Endothelial cell of umbilical vein (primary cell): ENCODE results near the gene SPECC1L. TPM values are rescaled to one million over a fixed set of nuclear protein-coding genes. Genes with fewer than 3 reads are reported as not detected.

ENCODE experiments used
- BruUV-seq: library from RNA; stranded (reverse); fragments of 400-500 nt; replicated peaks from 2 replicates; lab custom pipeline; 2021; lab: Mats Ljungman, UMichigan
- CTCF ChIA-PET: fragments of 300-600, 350-600 bp; sonication (Branson Sonifier 250); formaldehyde crosslinking; loops from one replicate; lab custom pipeline; 2021; ENCODE audit warnings: antibody characterized with exemption, inconsistent platforms; lab: Charles Lee
- POLR2A ChIA-PET: fragments of 300-600, 350-600 bp; sonication (Branson Sonifier 250); formaldehyde crosslinking; loops from one replicate; lab custom pipeline; 2021; ENCODE audit warnings: antibody characterized with exemption, inconsistent platforms; lab: Charles Lee
- DNase-seq: peaks from one replicate; pipeline ENCODE4 v3.0.0-alpha.2; 2011; ENCODE audit warnings: low read depth, low spot score
- FAIRE-seq: peaks from 2 replicates; lab custom pipeline; 2011; peaks lifted over from hg19 to GRCh38; lab: Jason Lieb, UNC
- H2AFZ ChIP-seq: 2 replicates; pipeline ENCODE4 v1.6.0; 2012; ENCODE audit warnings: low read depth, low read length, control low read depth, inconsistent platforms
- H3K27ac ChIP-seq: 2 replicates; pipeline ENCODE4 v1.5.1; 2011; ENCODE audit warnings: low read depth, mild to moderate bottlenecking, control low read depth, low read length, moderate library complexity; ENCODE audit not compliant: insufficient read depth
- H3K27me3 ChIP-seq, 2 experiments: 2 replicates each; pipeline versions ENCODE4 v1.6.0 to v1.6.1; 2011; ENCODE audit warnings: low read length in 2 of 2, mixed read lengths in 1 of 2; ENCODE audit not compliant: control insufficient read depth in 2 of 2, insufficient read depth in 2 of 2
- H3K36me3 ChIP-seq, 2 experiments: 2 replicates in 1 of 2; 3 replicates in 1 of 2; pipeline ENCODE4 v1.5.1; 2011; ENCODE audit warnings: low read length in 2 of 2, mild to moderate bottlenecking in 1 of 2, moderate library complexity in 1 of 2; ENCODE audit not compliant: control insufficient read depth in 2 of 2, insufficient read depth in 2 of 2; ENCODE audit errors: extremely low read depth in 1 of 2
- H3K4me1 ChIP-seq: 3 replicates; pipeline ENCODE4 v1.5.1; 2011; ENCODE audit warnings: mild to moderate bottlenecking, low read length; ENCODE audit not compliant: control insufficient read depth, insufficient read depth; ENCODE audit errors: extremely low read depth
- H3K4me2 ChIP-seq: 2 replicates; pipeline ENCODE4 v1.6.1; 2011; ENCODE audit warnings: low read length, control low read depth, mixed read lengths; ENCODE audit not compliant: insufficient read depth
- H3K4me3 ChIP-seq, 3 experiments: fragments of 200-600 bp in 1 of 3; sonication (generic), shearing (Covaris generic) in 1 of 3; replicated peaks in 1 of 3; 2 replicates each; pipeline ENCODE4 v1.5.1; 2011 to 2016; ENCODE audit warnings: control low read depth in 3 of 3, low read length in 3 of 3, mild to moderate bottlenecking in 2 of 3, inconsistent platforms in 1 of 3, low read depth in 1 of 3, moderate library complexity in 1 of 3; ENCODE audit not compliant: insufficient read depth in 1 of 3
- H3K79me2 ChIP-seq: 2 replicates; pipeline ENCODE4 v1.6.0; 2012; ENCODE audit warnings: low read length, inconsistent platforms; ENCODE audit not compliant: control insufficient read depth, insufficient read depth
- H3K9ac ChIP-seq: replicated peaks from 2 replicates; pipeline ENCODE3; 2011; ENCODE audit warnings: low read length, control low read depth; ENCODE audit not compliant: insufficient read depth; ENCODE audit errors: extremely low read depth
- H3K9me1 ChIP-seq: replicated peaks from 3 replicates; pipeline ENCODE4 v1.6.0; 2011; ENCODE audit warnings: mild to moderate bottlenecking, low read length; ENCODE audit not compliant: control insufficient read depth, insufficient read depth; ENCODE audit errors: extremely low read depth
- H3K9me3 ChIP-seq: replicated peaks from 2 replicates; pipeline ENCODE4 v1.5.1; 2012; ENCODE audit warnings: low read length, inconsistent platforms; ENCODE audit not compliant: control insufficient read depth, insufficient read depth
- H4K20me1 ChIP-seq: replicated peaks from 2 replicates; pipeline ENCODE3; 2011; ENCODE audit warnings: mild to moderate bottlenecking, low read length; ENCODE audit not compliant: control insufficient read depth, insufficient read depth; ENCODE audit errors: extremely low read depth
- EZH2 ChIP-seq: IDR thresholded peaks from 2 replicates; pipeline ENCODE4 v1.6.1; 2012; ENCODE audit warnings: borderline replicate concordance, low read depth, mild to moderate bottlenecking, moderate library complexity, low read length, inconsistent platforms; ENCODE audit not compliant: severe bottlenecking
- FOS ChIP-seq: IDR thresholded peaks from 2 replicates; pipeline ENCODE4 v1.6.1; 2011; ENCODE audit warnings: mild to moderate bottlenecking, low read length, moderate library complexity, borderline replicate concordance; ENCODE audit not compliant: insufficient read depth
- GATA2 ChIP-seq: IDR thresholded peaks from 2 replicates; pipeline ENCODE4 v1.7.0; 2011; ENCODE audit warnings: low read depth, mild to moderate bottlenecking, moderate library complexity, mixed read lengths, low read length; ENCODE audit not compliant: insufficient read length, insufficient read depth
- JUN ChIP-seq: IDR thresholded peaks from 2 replicates; pipeline ENCODE4 v1.6.1; 2011; ENCODE audit warnings: borderline replicate concordance, low read depth; ENCODE audit not compliant: insufficient read length, insufficient read depth
- MYC ChIP-seq: IDR thresholded peaks from one replicate; pipeline ENCODE4 v1.6.1; 2011; ENCODE audit warnings: mild to moderate bottlenecking, low read depth, low read length
- POLR2A ChIP-seq: IDR thresholded peaks from 2 replicates; pipeline ENCODE4 v1.6.1; 2012; ENCODE audit warnings: low read depth, mild to moderate bottlenecking, control low read depth, low read length
- POLR2AphosphoS5 ChIP-seq: IDR thresholded peaks from 2 replicates; pipeline ENCODE4 v1.6.1; 2012; ENCODE audit warnings: low read depth, mild to moderate bottlenecking, control low read depth, low read length, moderate library complexity; ENCODE audit not compliant: insufficient read depth
- dilution Hi-C: fragments of 300-500 bp; cut with MboI; formaldehyde crosslinking; loops from one replicate; pipeline ENCODE4 v1.15.0; 2019; ENCODE audit warnings: low sequenced_read_pairs; ENCODE audit not compliant: extremely low pct_ligation_motif_present
- intact Hi-C: fragments of 100-400 bp; cut with micrococcal nuclease; formaldehyde crosslinking; loops from one replicate; pipeline ENCODE4 v1.10.0; 2022
- polyA plus RNA-seq, 4 experiments: library from polyadenylated mRNA; depleted of rRNA in 3 of 4; stranded (reverse) in 3 of 4; unstranded in 1 of 4; fragments of >200 nt; gene quantifications; 2 replicates each; pipeline versions ENCODE4 v1.2.1 to v1.2.3, GENCODE V29; 2011 to 2012; ENCODE audit warnings: missing spikeins in 1 of 4
- total RNA-seq: library from RNA; stranded (reverse); gene quantifications from 2 replicates; pipeline ENCODE4 v1.2.3, GENCODE V29; 2021
- TF ChIP-seq, protein P1 (sequence below), 2 donors: IDR thresholded peaks; 1 replicate in 1 of 2; 2 replicates in 1 of 2; pipeline ENCODE4 v1.5.1; 2011; ENCODE audit warnings: low read length in 2 of 2, mild to moderate bottlenecking in 2 of 2, moderate library complexity in 2 of 2, control low read depth in 1 of 2, inconsistent platforms in 1 of 2, low read depth in 1 of 2; ENCODE audit not compliant: insufficient read depth in 1 of 2; ENCODE audit errors: extremely low read depth in 1 of 2
- TF ChIP-seq, protein P2 (sequence below): IDR thresholded peaks from 2 replicates; pipeline ENCODE4 v1.6.1; 2011; ENCODE audit not compliant: insufficient read depth, insufficient read length

SPECC1L gene
- total and polyA plus RNA-seq, 2 donors (not counting 3 experiments of a cell fraction or from before 2014, with no cell fraction given): 22.8 to 79.3 TPM

DNA sequence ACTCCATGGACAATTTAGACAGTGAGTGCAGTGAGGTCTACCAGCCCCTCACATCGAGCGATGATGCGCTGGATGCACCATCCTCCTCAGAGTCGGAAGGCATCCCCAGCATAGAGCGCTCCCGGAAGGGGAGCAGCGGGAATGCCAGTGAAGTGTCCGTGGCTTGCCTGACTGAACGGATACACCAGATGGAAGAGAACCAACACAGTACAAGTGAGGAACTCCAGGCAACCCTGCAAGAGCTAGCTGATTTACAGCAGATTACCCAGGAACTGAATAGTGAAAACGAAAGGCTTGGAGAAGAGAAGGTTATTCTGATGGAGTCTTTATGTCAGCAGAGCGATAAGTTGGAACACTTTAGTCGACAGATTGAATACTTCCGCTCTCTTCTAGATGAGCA, 51.4 kb downstream of the SPECC1L start:
- no peaks in the 10 kb centered on the region for H3K9me3 ChIP-seq
- no peak overlapping the region for H3K27ac ChIP-seq
- intact Hi-C loops (no loop called here), dilution Hi-C loops (no loop called here)
- H4K20me1 ChIP-seq: no peaks in the 10 kb centered on the region
- H3K79me2 ChIP-seq: peaks cover 36% of the 10 kb centered on the region
- no peaks in the 10 kb centered on the region for H3K27me3 ChIP-seq
- DNase-seq: no peak
- peaks cover 30% of the 10 kb centered on the region for H3K4me1 ChIP-seq
- no peak overlapping the region for H2AFZ ChIP-seq
- TF ChIP-seq JUN: no peak
- TF ChIP-seq, protein P1, sequence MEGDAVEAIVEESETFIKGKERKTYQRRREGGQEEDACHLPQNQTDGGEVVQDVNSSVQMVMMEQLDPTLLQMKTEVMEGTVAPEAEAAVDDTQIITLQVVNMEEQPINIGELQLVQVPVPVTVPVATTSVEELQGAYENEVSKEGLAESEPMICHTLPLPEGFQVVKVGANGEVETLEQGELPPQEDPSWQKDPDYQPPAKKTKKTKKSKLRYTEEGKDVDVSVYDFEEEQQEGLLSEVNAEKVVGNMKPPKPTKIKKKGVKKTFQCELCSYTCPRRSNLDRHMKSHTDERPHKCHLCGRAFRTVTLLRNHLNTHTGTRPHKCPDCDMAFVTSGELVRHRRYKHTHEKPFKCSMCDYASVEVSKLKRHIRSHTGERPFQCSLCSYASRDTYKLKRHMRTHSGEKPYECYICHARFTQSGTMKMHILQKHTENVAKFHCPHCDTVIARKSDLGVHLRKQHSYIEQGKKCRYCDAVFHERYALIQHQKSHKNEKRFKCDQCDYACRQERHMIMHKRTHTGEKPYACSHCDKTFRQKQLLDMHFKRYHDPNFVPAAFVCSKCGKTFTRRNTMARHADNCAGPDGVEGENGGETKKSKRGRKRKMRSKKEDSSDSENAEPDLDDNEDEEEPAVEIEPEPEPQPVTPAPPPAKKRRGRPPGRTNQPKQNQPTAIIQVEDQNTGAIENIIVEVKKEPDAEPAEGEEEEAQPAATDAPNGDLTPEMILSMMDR (IDR thresholded peaks at IDR 0.05; ENCODE audit: extremely low read depth in 1 of 2, insufficient read depth in 1 of 2, low read depth in 1 of 2, low read length in 2 of 2): no peak
- TF ChIP-seq POLR2AphosphoS5: no peak
- no peak for TF ChIP-seq MYC
- no peak for TF ChIP-seq FOS
- no peak for TF ChIP-seq GATA2
- TF ChIP-seq POLR2A: no peak
- TF ChIP-seq EZH2: no peak
- TF ChIP-seq, protein P2, sequence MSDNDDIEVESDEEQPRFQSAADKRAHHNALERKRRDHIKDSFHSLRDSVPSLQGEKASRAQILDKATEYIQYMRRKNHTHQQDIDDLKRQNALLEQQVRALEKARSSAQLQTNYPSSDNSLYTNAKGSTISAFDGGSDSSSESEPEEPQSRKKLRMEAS: no peak
- ChIA-PET CTCF (interaction anchor here (1.2 to 1.6 kb wide), 3 partner anchors 56 to 202 kb away, joined by 3 read pairs; no protein-coding TSS in a partner anchor), POLR2A (no interaction called here)
- no peak overlapping the region for H3K4me2 ChIP-seq
- peaks cover 7 to 17% of the 10 kb centered on the region in 2 experiments for H3K36me3 ChIP-seq
- no TSS peak for BruUV-seq
- H3K4me3 ChIP-seq: no peak overlapping the region
- no peak for FAIRE-seq
- H3K9me1 ChIP-seq: no peaks in the 10 kb centered on the region
- H3K9ac ChIP-seq: no peak overlapping the region
